ENCODE data around the gene KLC3.

KLC3 gene

DNA sequence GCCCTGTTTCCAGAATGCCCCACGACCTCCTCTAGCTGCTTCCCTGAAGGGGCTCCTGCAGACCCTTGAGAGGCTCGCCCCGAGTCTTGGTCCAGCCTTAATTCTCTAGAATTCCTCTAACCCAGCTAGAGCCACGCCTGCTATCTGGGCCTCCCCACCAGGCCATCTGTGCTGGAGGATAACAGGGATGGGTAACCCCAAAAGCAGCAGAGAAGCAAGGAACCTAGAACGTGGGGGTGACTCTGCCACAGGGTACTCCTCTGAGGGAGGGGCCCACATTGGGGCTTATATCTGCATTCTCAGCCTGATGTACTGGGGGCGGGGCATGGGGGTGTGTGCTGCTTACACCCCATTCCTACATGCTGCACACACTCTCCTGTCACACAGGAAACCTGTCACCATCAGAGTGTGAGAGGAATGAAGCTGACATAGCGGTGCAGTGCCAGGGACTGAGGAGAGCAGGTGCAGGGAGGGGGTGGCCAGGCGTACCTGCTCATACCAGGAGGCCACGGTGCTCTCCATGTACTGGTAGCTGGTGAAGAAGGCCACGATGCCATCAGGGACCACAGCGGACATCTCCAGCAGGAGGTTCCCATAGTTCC lies 13.8 kb downstream of the KLC3 start:
- H3K27me3 ChIP-seq (ENCODE audit: control insufficient read depth, insufficient read depth, low read length, poor library complexity, severe bottlenecking), result no peaks in the 10 kb centered on the region
- peaks cover 75% of the 10 kb centered on the region for H3K36me3 ChIP-seq (ENCODE audit: control insufficient read depth, insufficient read depth, low read length)
- 94% methylated on average over 11 of the region's 11 CpGs for WGBS, 2 experiments
- H3K4me1 ChIP-seq (ENCODE audit: control insufficient read depth, insufficient read depth, low read length), result no peaks in the 10 kb centered on the region
- no peak overlapping the region for H3K4me3 ChIP-seq (ENCODE audit: insufficient read depth, low read depth, low read length)
- no peaks in the 10 kb centered on the region for H3K9me3 ChIP-seq (ENCODE audit: control insufficient read depth, low read length)
- H3K27ac ChIP-seq (ENCODE audit: insufficient read depth, low read depth, low read length, poor library complexity, severe bottlenecking), result no peak overlapping the region

DNA sequence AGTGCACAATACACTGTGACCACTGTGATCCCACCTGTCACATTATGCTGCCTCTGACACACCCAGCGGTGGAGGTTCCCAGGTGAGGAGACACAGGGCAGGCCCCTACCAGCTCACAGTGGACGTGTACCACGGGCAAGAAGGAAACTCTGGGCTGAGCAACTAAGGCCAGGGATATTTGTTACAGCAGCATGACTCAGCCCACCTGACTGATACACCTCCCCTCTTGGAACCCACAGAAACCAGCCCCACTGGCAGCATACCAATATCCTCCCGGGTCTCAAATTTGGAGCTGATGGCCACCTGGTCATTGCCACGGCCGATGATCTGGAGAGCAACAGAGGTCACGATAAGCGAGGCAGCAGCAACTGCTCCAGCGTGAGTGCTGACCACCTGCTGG lies 14.9 kb downstream of the KLC3 start:
- Histone ChIP-seq H3K36me3 (ENCODE audit: control insufficient read depth, insufficient read depth, low read length) (peaks cover 77% of the 10 kb centered on the region), H3K4me3 (ENCODE audit: insufficient read depth, low read depth, low read length) (no peak overlapping the region)
- 97 to 98% methylated on average over 9 of the region's 9 CpGs for WGBS, 2 experiments

DNA sequence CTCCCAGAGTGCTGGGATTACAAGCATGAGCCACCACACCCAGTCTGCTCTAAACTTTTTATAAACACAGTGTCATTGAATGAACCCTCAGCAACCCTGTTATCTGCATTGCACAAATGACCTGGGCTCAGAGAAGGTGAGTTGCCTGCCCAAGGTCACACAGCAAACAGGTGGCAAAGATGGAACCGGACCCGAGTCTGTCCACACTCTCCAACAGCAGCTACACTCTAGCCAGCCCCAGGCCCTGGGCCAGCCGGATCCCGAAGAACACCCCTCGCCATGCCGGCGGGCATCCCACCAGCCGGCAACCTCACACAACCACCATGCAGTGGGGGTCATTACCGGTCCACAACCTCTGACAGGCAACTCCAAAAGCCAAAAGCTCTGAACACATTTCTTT lies 15.4 kb downstream of the KLC3 start:
- Histone ChIP-seq H3K27ac (ENCODE audit: insufficient read depth, low read depth, low read length, poor library complexity, severe bottlenecking) (no peak overlapping the region), H3K36me3 (ENCODE audit: control insufficient read depth, insufficient read depth, low read length) (peaks cover 75% of the 10 kb centered on the region), H3K4me1 (ENCODE audit: control insufficient read depth, insufficient read depth, low read length) (no peaks in the 10 kb centered on the region), H3K27me3 (ENCODE audit: control insufficient read depth, insufficient read depth, low read length, poor library complexity, severe bottlenecking) (no peaks in the 10 kb centered on the region), H3K4me3 (ENCODE audit: insufficient read depth, low read depth, low read length) (no peak overlapping the region), H3K9me3 (ENCODE audit: control insufficient read depth, low read length) (no peaks in the 10 kb centered on the region)
- 93% methylated on average over 9 of the region's 9 CpGs for WGBS, 2 experiments

More for the DNA sequence above, 14.9 kb downstream of the KLC3 start:
- Histone ChIP-seq H3K9me3 (ENCODE audit: control insufficient read depth, low read length) (no peaks in the 10 kb centered on the region), H3K4me1 (ENCODE audit: control insufficient read depth, insufficient read depth, low read length) (no peaks in the 10 kb centered on the region), H3K27ac (ENCODE audit: insufficient read depth, low read depth, low read length, poor library complexity, severe bottlenecking) (no peak overlapping the region), H3K27me3 (ENCODE audit: control insufficient read depth, insufficient read depth, low read length, poor library complexity, severe bottlenecking) (no peaks in the 10 kb centered on the region)

DNA sequence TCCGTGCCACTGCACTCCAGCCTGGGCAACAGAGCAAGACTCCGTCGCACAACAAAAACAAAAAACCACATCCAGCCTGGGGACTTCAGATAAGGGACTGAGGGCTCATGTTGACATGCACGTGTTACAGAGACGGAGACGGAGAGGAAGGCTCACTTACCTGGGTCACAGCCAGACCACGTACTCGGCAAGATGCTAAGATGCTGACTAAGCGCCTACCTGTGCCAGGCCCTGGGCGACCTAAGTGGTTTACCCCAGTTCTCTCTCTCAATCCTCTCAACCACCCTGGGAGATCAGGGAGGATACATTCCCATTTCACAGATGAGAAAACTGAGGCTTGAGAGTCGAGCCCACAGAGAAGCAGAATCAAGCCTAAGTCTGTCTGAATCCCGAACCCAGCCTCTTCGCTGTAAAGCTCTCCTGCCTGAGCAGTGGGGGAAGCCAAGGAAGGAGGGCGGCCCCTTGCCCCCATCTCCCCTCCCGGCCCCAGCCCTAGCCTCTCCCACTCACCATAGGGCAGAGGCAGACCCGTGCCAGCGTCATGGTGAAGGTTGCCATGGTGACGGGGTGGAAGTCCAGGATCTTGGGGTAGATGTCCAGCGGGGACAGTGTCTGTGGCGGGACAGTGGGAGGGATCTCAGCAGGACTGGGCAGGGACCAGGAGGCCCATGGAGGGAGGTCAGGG lies 16.4 kb downstream of the KLC3 start:
- no peaks in the 10 kb centered on the region for H3K9me3 ChIP-seq (ENCODE audit: control insufficient read depth, low read length)
- H3K4me1 ChIP-seq (ENCODE audit: control insufficient read depth, insufficient read depth, low read length), result no peaks in the 10 kb centered on the region
- H3K27me3 ChIP-seq (ENCODE audit: control insufficient read depth, insufficient read depth, low read length, poor library complexity, severe bottlenecking), result no peaks in the 10 kb centered on the region
- H3K36me3 ChIP-seq (ENCODE audit: control insufficient read depth, insufficient read depth, low read length), result peaks cover 68% of the 10 kb centered on the region
- no peak overlapping the region for H3K4me3 ChIP-seq (ENCODE audit: insufficient read depth, low read depth, low read length)
- WGBS, 2 experiments, result 94 to 96% methylated on average over 20 of the region's 20 CpGs
- H3K27ac ChIP-seq (ENCODE audit: insufficient read depth, low read depth, low read length, poor library complexity, severe bottlenecking), result no peak overlapping the region

DNA sequence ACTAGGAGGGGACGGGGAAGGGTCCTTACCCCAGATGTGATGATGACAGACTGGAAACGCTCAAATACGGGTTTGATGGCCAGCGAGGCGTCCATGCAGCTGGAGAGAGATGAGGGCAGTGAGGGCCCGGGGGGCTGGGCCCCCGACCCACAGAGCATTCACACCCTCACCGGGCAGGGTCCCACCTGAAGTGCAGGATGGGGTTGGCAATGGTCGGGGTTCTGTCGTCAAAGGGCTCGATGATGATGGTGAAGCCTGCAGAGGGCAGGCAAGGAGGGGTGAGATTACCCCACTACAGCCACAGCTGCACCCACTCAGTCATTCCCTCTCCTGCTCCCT lies 16.9 kb downstream of the KLC3 start:
- WGBS, 2 experiments, result 97 to 98% methylated on average over 11 of the region's 11 CpGs
- no peak overlapping the region for H3K27ac ChIP-seq (ENCODE audit: insufficient read depth, low read depth, low read length, poor library complexity, severe bottlenecking)
- H3K4me3 ChIP-seq (ENCODE audit: insufficient read depth, low read depth, low read length), result no peak overlapping the region
- no peaks in the 10 kb centered on the region for H3K4me1 ChIP-seq (ENCODE audit: control insufficient read depth, insufficient read depth, low read length)
- H3K27me3 ChIP-seq (ENCODE audit: control insufficient read depth, insufficient read depth, low read length, poor library complexity, severe bottlenecking), result no peaks in the 10 kb centered on the region
- H3K36me3 ChIP-seq (ENCODE audit: control insufficient read depth, insufficient read depth, low read length), result peaks cover 65% of the 10 kb centered on the region
- H3K9me3 ChIP-seq (ENCODE audit: control insufficient read depth, low read length), result no peaks in the 10 kb centered on the region

DNA sequence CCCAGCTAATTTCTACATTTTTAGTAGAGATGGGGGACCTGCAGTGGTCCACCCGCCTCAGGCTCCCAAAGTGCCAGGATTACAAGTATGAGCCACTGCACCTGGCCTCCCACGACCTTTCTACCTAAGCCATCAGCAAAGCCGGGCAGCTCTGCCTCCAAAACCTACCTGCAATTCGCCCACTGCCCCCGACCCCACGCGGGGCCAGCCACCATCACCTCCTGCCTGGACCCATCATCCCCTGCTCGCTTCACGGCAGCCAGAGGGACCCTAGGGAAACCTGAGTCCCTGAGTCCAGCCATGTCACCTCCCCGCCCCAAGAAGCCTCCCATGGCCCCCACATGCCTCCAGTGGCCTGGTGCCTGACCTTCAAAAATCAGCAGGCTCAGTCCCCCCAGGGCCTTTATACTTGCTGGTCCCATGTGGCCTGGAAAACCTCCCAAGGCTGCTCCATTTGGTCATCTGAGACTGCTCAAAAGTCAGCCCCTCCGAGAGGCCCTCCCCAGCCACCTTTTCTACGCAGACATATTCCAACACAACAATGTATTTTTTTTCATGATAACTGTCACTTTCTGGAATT lies 17.8 kb downstream of the KLC3 start:
- WGBS, 2 experiments, result 93 to 95% methylated on average over 12 of the region's 12 CpGs
- peaks cover 59% of the 10 kb centered on the region for H3K36me3 ChIP-seq (ENCODE audit: control insufficient read depth, insufficient read depth, low read length)

DNA sequence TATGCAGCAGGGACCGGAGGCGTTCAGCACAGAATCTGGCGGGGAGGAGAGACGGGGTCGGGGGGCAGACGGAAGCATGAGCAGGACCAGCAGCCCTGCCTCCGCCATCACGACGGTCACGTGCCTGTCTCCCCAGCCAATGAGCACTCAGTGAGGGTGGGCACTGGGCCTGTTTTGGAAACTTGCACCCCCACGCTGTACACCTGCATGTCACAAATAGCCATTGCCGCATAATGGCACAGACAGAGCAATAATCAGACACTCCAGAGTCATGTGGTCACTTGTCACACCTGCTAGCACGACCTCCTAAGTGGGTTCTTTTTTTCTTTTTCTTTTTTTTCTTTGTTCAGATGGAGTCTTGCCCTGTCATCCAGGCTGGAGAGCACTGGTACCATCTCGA lies 21.1 kb downstream of the KLC3 start:
- no peaks in the 10 kb centered on the region for H3K9me3 ChIP-seq (ENCODE audit: control insufficient read depth, low read length)
- H3K4me1 ChIP-seq (ENCODE audit: control insufficient read depth, insufficient read depth, low read length), result no peaks in the 10 kb centered on the region
- no peak overlapping the region for H3K27ac ChIP-seq (ENCODE audit: insufficient read depth, low read depth, low read length, poor library complexity, severe bottlenecking)
- H3K36me3 ChIP-seq (ENCODE audit: control insufficient read depth, insufficient read depth, low read length), result peaks cover 48% of the 10 kb centered on the region
- no peak overlapping the region for H3K4me3 ChIP-seq (ENCODE audit: insufficient read depth, low read depth, low read length)
- H3K27me3 ChIP-seq (ENCODE audit: control insufficient read depth, insufficient read depth, low read length, poor library complexity, severe bottlenecking), result no peaks in the 10 kb centered on the region
- 92 to 94% methylated on average over 14 of the region's 14 CpGs for WGBS, 2 experiments

More for the DNA sequence above, 17.8 kb downstream of the KLC3 start:
- Histone ChIP-seq H3K4me1 (ENCODE audit: control insufficient read depth, insufficient read depth, low read length) (no peaks in the 10 kb centered on the region), H3K9me3 (ENCODE audit: control insufficient read depth, low read length) (no peaks in the 10 kb centered on the region), H3K4me3 (ENCODE audit: insufficient read depth, low read depth, low read length) (no peak overlapping the region), H3K27me3 (ENCODE audit: control insufficient read depth, insufficient read depth, low read length, poor library complexity, severe bottlenecking) (no peaks in the 10 kb centered on the region), H3K27ac (ENCODE audit: insufficient read depth, low read depth, low read length, poor library complexity, severe bottlenecking) (no peak overlapping the region)

DNA sequence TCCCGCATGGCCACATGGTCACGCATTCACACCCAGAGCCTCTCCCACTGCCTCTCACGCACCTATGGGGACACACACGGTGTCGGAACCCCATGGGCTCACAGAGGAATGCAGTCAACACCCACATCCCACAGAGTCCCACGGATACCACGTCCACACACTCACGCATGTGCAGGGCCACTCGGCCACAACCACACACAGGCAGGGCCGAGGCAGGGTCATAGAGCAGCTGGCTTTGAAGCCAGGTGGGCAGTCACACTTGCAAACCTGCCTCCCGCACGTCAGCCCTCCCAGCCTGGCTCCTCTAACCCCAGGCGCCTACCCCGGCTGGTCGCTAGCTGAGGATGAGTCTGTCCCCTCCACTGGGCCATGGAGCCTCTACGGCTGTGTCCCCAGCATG lies 21.7 kb downstream of the KLC3 start:
- no peak overlapping the region for H3K4me3 ChIP-seq (ENCODE audit: insufficient read depth, low read depth, low read length)
- no peaks in the 10 kb centered on the region for H3K4me1 ChIP-seq (ENCODE audit: control insufficient read depth, insufficient read depth, low read length)
- no peaks in the 10 kb centered on the region for H3K27me3 ChIP-seq (ENCODE audit: control insufficient read depth, insufficient read depth, low read length, poor library complexity, severe bottlenecking)
- H3K27ac ChIP-seq (ENCODE audit: insufficient read depth, low read depth, low read length, poor library complexity, severe bottlenecking), result no peak overlapping the region
- H3K9me3 ChIP-seq (ENCODE audit: control insufficient read depth, low read length), result no peaks in the 10 kb centered on the region
- 90 to 91% methylated on average over 16 of the region's 16 CpGs for WGBS, 2 experiments
- H3K36me3 ChIP-seq (ENCODE audit: control insufficient read depth, insufficient read depth, low read length), result peaks cover 41% of the 10 kb centered on the region

DNA sequence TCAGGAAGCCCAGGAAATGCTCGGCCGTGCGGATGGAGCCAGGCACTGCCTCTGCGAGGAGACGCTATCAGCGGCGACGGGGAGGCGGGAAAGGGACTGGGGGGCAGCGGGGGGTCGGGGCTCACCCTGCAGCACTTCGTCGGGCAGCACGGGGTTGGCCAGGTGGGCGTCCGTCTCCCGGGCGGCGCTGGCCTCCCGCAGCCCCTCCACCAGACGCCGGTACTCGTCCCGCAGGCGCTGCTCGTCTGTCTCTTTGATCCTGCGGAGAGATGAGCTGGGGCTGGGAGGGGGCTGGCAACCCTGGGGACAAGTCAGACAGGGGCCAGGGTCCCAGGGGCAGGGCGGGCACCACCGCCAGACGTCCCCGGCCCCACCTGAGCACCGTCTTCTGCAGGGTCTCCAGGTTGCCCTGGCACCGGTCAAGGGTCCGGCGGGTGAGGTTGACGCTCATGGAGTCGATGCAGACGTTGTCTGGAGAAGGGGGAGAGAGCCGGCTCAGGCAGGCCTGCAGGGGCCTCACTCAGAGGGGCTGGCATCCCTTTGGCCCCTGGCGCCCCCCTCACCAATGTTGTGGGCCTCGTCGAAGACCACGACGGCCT lies 23.4 kb downstream of the KLC3 start:
- 92 to 94% methylated on average over 44 of the region's 44 CpGs for WGBS, 2 experiments
- H3K9me3 ChIP-seq (ENCODE audit: control insufficient read depth, low read length), result no peaks in the 10 kb centered on the region
- H3K27me3 ChIP-seq (ENCODE audit: control insufficient read depth, insufficient read depth, low read length, poor library complexity, severe bottlenecking), result no peaks in the 10 kb centered on the region
- H3K27ac ChIP-seq (ENCODE audit: insufficient read depth, low read depth, low read length, poor library complexity, severe bottlenecking), result no peak overlapping the region
- H3K4me1 ChIP-seq (ENCODE audit: control insufficient read depth, insufficient read depth, low read length), result peaks cover 3% of the 10 kb centered on the region
- H3K36me3 ChIP-seq (ENCODE audit: control insufficient read depth, insufficient read depth, low read length), result peaks cover 31% of the 10 kb centered on the region
- H3K4me3 ChIP-seq (ENCODE audit: insufficient read depth, low read depth, low read length), result no peak overlapping the region

DNA sequence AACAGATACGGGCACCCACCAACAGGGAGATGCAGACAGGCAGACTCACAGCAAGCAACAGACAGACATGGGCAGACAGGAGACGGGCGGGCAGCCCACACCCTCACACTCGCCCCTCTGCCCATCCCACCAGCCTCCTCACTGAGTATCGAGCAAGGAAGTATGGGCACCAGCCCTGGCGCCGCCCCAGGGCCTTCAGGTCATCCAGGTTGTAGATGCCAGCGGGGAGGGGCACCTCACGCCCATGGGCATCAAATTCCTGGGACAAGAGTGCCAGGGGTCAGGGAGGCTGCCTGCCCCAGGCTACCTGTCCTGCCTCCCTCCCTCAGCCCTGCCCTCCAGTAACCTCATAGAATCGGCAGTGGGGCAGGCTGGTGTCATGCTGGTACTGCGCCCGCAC lies 24.1 kb downstream of the KLC3 start:
- H3K27ac ChIP-seq (ENCODE audit: insufficient read depth, low read depth, low read length, poor library complexity, severe bottlenecking), result no peak overlapping the region
- WGBS, 2 experiments, result 87 to 88% methylated on average over 12 of the region's 12 CpGs
- no peaks in the 10 kb centered on the region for H3K9me3 ChIP-seq (ENCODE audit: control insufficient read depth, low read length)
- H3K4me1 ChIP-seq (ENCODE audit: control insufficient read depth, insufficient read depth, low read length), result peaks cover 7% of the 10 kb centered on the region
- peaks cover 25% of the 10 kb centered on the region for H3K36me3 ChIP-seq (ENCODE audit: control insufficient read depth, insufficient read depth, low read length)
- H3K4me3 ChIP-seq (ENCODE audit: insufficient read depth, low read depth, low read length), result no peak overlapping the region
- H3K27me3 ChIP-seq (ENCODE audit: control insufficient read depth, insufficient read depth, low read length, poor library complexity, severe bottlenecking), result no peaks in the 10 kb centered on the region
